DND-41 (cell line): ENCODE results near the gene EML1.

Experiments used
- EZH2 ChIP-seq: IDR thresholded peaks from 3 replicates; pipeline ENCODE4 v1.6.1; 2012; ENCODE audit warnings: borderline replicate concordance, low read depth, mild to moderate bottlenecking, moderate library complexity, low read length, inconsistent platforms; ENCODE audit not compliant: severe bottlenecking
- TF ChIP-seq, protein P1 (sequence below): IDR thresholded peaks from 2 replicates; pipeline ENCODE4 v1.5.1; 2012; ENCODE audit warnings: borderline replicate concordance, low read length, moderate library complexity, mild to moderate bottlenecking; ENCODE audit not compliant: poor library complexity, severe bottlenecking; ENCODE audit errors: extremely low read depth

DNA sequence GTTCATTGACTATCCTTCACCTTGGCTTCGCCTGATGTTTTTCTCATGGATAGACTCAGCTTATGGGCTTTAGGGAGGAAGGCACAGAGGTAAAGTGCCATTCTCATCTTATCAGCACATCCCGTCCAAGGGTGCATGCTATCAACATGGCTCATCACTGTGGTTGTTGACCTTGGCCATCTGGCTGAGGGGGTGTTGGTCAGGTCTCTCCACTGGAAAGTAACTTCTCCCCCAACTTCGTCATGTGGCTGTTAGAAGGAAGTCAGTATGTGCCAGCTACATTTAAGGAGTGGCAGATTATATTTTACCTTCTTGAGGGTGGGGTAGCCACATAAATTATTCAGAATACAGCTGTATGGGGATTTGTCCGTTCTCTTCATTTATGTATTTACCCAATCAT is 68.9 kb downstream of the EML1 start:
- TF ChIP-seq, protein P1, sequence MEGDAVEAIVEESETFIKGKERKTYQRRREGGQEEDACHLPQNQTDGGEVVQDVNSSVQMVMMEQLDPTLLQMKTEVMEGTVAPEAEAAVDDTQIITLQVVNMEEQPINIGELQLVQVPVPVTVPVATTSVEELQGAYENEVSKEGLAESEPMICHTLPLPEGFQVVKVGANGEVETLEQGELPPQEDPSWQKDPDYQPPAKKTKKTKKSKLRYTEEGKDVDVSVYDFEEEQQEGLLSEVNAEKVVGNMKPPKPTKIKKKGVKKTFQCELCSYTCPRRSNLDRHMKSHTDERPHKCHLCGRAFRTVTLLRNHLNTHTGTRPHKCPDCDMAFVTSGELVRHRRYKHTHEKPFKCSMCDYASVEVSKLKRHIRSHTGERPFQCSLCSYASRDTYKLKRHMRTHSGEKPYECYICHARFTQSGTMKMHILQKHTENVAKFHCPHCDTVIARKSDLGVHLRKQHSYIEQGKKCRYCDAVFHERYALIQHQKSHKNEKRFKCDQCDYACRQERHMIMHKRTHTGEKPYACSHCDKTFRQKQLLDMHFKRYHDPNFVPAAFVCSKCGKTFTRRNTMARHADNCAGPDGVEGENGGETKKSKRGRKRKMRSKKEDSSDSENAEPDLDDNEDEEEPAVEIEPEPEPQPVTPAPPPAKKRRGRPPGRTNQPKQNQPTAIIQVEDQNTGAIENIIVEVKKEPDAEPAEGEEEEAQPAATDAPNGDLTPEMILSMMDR: no peak
- no peak for TF ChIP-seq EZH2
